HG03108 (cell line): ENCODE measurements around the gene ALG14.

Source experiments
- ATAC-seq: cut with Tn5 transposase; IDR thresholded peaks from one replicate; pipeline ENCODE4 v1.9.1; 2021; ENCODE audit warnings: moderate library complexity; ENCODE audit not compliant: unreplicated experiment

The ALG14 gene

DNA sequence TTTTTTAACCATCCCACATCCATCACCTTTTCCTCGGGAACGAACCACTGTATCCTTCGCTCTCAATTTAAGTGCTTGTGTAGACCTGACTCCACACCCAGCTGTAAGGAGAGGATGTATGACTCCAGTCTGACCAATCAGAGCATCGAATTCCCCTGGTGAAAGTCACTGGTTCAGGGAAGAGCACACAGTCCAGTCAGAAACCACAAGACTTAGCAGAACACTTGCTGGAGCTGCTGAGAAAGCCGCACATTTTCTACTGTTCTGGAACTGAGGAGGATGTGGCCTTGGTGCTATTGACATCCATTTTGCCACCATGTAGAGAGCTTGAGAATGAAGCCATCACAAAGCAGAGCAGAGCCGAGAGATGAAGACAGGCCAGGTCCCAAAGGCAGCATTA, 86.0 kb downstream of the ALG14 start:
- ATAC-seq, result no peak

DNA sequence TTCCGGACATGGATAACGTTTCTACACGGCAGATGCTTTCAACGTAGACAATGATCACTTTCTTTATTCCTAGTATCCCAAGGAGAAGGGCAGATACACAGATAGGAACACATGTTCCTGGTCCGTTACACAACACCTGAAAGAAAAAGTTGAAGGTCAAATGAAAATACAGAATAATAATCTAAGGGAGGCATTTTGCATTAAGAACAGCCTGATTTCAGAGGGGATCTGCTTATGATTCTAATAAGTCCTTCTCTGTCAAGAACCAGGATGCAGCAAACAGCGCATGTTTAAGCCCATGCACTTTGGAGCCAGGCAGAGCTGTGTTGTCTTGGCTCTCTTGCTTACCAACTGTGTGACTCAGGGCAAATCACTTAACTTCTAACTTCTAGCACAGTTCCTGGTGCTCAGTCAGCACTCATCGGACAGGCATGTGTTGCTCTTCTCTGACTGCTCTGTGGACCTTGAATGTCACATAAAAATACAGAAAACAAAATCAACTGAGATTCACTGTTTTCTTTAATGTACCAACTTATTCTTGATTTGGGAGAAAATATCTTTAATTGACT, 89.5 kb downstream of the ALG14 start:
- no peak for ATAC-seq

DNA sequence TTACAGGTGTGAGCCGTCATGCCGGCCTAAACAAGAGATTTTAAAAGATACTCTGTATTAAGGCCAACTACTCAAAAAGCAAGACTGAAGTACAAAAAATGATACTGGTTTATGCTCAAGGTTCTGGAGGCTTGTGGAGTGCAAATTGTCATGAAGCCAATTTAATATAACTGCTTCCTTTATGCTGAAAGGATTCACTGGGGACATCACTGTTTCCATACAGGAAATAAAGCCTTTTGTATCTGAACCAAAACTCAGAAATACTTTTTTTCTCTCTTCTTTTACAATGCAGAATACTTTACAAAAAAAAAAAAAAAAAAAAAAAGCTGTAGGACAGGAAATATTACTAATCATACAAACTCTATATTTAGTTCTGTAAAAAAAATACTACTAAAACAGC, 90.4 kb downstream of the ALG14 start:
- ATAC-seq, result no peak

DNA sequence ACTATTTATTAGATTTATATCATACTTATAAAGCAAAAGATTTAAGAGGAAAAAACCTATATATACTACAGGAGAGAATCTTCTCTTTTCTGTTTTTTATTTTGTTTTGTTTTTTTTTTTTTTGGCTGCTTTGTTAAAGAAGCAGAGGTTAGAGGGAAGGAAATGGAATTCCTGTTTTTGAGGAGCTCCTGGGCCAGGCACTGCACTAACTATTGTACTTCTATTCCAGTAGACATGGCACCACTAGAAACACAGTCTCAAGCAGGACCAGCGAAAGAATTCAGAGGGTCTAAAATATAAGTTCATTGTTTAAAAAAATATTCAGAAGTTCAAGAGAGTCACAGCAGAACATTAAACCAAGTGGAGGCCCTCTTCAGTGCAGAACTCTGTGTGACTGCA, 91.2 kb downstream of the ALG14 start:
- no peak for ATAC-seq

DNA sequence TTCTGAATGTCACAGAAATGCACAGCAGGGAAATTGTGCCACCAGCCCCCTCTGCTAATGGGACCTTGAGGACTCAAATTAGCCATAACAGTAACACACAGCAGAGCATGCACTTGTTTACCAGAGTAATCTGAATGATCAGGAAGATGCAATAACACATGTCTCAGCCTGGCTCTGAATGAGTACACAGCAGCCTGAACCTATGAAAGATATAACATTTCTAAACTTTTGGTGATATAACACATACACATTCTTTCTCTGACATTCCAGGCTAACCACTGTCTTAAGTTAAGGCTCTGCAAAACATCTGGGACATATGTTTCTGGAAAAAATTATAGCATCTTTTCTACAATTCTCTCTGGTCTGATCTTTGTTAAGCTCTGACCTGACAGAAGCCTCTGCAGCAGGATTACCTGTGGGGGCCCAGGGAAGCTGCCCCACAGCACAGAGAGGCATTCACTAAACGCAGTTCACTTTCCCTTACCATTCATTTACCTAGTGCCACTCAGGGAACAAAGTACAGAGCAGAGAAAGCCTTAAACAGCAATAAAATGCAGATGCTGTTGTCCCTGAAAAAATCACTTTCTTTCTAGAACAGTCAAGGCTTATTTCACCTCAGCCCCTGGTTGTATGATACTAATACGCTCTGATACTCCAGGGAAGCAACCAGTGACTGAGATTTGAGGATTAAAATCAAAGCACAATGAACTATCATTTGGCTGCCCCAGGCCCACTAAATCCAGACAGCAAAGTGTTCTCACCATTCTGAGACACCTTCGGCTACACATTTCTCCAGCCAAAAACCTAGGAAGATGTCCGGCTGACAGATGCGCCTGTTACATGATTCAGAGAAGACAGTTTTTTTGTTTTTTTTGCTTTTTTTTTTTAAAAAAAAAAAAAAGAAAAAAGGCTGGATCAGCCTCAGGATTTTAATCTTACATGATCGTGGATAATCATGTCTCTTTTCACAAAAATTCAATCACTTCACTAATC, 91.9 kb downstream of the ALG14 start:
- no peak for ATAC-seq

DNA sequence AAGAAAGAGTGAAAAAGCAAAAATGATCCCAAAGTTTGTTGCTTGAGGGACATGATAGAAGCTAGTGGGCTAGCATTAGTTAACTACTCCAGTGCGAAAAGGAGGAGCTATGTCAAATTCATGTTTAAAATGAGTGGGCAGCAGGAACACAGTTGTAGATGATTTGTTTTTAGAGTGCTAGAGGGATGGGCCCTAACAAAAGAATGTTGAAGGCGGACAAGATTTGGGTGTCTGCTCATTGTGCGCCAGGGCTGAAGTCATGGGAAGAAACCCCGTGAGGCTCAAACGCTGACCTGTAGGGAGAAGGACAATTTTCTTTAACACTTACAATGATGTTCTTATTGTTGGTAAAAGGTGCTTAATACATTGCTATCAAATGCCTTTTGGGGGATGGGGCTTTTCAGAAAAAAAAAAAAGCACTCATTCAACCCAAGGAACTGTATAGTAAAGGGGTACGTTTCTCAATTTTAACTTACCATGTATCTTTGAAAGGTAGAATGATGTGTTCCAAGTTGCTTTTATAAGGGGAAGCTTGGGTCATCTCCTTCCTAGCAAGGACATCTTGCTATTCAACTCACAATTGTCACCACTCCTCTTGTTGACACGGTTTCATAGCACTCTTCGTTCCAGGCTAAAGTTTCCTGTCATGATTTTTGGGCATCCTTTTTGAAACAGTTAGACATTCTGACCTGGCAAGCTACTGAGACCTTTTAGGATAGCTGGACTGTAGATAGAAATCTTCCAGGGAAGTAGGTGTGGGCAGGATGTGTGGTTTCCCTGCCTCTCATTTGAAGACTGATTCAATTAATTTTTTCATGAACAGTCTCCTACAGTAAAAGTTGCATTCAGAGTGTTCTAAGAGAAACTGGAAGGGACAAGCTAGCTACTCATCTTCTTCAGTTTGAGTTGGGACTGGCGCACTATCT, 92.8 kb downstream of the ALG14 start:
- no peak for ATAC-seq

DNA sequence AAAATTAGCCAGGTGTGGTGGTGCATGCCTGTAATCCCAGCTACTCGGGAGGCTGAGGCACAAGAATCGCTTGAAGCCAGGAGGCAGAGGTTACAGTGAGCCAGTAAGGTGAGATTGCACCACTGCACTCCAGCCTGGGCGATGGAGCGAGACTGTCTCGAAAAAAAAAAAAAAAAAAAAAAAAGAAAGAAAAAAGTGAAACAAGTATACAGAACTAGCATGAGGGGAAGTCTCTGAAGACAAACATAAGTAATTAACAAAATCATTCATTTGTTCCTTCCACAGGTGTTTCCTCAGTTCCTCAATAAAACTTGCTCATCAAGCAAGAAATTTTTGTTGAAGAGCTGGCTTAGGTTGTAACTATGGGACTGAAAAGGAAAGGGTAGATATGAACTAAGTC, 93.6 kb downstream of the ALG14 start:
- ATAC-seq, result no peak

DNA sequence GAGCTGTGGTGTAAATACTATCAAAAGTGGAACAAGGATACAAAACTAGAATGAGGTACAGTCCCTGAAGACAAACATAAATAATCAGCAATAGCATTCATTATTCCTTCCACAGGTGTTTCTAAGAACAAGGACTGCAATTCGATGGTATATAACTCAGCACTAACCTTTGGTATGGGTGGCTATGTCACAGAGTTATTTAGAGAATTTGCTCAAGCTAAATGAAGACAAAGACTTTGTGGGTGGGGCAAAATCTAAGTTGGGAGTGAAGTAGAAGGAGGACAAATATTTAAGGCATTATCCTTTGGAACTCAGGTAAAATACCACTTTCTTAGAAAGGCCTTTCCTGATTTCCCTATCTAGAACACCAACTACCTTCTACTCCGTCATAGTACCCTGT, 94.3 kb downstream of the ALG14 start:
- no peak for ATAC-seq

DNA sequence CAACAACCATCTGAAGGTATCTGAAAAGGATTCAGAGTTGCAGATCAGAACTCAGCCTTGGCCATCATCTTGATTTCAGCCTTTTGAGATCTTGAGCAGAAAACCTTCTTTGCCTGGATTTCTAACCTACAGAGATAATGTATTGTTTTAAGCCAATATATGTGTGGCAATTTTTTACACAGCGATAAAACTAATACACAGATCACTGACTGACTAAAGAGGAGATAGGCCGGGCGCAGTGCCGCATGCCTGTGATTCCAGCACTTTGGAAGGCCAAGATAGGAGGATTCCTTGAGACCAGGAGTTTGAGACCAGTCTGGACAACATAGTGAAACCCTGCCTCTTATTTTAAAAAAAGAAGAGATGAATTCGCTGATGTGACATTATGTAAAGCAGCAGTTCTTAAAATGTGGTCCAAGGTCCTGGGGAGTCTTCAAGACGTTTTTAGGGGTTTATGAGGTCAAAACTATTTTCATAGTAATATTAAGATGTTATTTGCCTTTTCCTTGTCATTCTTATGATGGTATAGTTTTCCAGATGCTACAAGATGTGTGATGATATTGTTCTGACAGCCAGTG, 95.7 kb downstream of the ALG14 start:
- no peak for ATAC-seq

DNA sequence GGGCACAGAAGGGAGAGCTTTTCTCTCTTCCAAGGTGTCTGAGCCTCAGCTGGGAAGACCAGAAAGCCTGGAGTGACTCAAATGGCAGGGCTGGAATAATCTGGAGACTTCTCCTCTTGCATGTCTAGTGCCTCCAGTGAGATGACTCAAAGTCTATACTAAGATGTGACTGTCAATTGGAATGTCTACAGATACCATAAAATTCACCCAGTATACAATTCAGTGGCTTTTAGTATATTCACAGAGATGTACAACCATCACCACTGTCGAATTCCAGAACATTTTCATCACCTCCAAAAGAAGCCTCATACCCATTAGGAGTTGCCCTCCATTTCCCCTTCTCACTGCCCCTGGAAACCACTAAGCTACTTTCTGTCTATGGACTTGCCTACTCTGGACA, 97.9 kb downstream of the ALG14 start:
- ATAC-seq, result no peak

DNA sequence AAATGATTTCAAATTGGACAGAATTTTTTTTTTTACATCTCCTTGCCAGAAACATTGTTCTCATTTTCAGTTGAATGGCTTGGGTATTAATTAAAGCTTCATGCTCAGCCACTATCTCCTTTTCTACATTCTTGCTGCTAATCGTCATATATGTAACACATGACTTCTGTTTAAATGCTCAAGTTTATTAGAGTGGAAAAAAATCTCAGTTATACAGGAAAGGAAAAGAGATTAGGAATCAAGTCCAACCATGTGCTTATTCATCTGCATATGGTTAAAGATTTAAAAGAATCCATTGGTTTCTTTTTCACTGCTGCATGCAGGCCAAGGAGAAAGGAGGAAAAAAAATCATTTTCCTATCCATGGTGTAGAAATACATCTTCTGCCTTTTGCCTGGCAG, 98.5 kb downstream of the ALG14 start:
- ATAC-seq, result no peak

DNA sequence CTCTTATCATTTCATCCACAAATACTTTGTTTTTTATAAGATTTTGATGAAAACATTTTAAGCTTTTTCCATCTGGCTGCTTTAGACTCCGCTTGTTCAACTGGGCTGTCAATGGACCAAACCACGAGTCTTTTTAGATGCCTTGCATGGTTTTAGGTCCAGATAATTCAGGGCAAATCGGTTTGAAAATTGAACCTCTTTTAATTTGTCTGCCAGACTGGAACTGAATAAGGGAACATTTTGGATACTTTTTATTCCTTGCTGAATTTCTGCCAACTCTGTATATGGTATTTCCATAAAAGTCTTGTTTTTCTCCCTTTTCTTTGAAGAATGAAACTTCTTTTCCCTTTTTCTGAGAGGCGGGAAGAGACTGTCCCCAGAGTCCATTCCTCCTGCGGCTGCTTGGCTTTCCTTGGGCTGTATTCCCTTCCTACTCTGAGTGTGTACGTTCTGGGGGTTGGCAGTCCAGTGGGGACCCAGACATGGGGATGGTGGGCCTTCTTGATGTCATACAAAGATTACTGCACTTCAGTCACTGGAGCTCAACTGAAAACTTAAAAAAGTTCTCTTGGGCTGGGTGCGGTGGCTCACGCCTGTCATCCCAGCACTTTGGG, 99.3 kb downstream of the ALG14 start:
- ATAC-seq, result no peak

DNA sequence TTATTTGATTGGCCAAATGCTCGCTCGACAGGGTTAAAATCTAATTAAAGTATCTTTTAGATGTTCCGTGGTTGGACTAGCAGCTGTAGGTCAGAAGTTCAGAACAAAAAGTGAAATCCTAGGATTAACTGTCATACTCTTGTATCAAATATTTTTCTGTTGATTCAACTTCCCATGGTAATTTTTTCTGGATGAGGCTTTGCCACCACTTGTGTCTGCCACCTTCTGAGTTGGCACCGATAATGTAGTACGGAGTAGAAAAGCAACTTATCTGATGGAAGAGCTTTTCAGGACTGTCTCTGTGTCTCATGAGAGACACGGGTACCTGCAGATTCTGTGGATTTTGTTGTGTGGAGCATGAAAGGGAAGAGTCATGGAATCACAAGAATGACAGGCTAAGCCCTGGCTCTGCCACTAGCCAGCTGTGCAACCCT, 101.2 kb downstream of the ALG14 start:
- ATAC-seq, result no peak

DNA sequence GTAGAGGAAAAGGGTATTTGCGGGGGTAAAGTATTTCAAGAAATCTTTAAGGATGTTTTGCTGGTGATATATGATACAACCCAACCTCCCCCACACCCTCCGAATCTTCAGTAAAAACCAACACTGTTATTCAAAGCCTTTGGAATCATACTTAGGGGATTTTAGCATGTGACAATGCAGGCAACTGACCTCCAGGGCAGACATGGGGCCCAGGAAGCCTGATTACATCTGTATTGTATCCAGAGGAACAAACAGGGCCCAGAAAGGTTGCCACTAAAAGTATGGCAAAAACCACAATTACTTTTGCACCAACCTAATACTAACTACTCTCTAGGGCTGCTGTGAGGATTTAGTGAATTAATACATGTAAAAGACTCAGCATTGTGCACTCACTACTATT, 102.0 kb downstream of the ALG14 start:
- no peak for ATAC-seq

DNA sequence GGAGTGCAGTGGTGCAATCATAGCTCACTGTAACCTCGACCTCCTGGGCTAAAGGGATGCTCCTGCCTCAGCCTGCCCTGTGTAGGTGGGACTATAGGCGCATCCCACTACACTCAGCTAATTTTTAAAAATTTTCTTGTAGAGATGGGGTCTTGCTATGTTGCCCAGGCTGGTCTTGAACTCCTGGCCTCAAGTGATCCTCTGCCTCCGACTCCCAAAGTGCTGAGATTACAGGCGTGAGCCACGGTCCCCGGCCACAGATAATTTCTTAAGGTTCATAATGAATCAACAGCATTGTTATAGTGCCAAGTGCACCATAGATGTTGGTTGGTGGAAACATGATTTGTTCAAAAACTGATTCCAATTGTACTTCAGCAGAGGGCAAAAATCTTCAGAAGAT, 103.6 kb downstream of the ALG14 start:
- no peak for ATAC-seq

DNA sequence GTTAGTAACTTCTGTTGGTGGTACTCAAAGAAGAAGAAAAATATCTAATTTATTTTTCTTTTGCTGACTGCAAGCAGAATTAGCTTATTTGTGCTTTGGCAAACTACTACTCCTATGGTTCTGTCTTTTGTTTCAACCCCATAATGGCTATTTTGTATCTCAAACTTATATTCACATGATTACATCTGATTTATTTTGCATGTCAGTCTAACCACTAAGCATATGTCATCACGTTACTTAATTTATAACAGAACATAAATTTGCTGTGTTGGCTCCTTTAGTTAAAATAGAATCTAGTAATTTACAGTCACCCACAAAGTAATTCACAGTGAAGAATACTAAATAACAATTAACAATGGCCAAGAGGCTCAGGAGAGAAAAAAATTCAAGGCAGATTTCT, 106.7 kb downstream of the ALG14 start:
- ATAC-seq, result no peak

DNA sequence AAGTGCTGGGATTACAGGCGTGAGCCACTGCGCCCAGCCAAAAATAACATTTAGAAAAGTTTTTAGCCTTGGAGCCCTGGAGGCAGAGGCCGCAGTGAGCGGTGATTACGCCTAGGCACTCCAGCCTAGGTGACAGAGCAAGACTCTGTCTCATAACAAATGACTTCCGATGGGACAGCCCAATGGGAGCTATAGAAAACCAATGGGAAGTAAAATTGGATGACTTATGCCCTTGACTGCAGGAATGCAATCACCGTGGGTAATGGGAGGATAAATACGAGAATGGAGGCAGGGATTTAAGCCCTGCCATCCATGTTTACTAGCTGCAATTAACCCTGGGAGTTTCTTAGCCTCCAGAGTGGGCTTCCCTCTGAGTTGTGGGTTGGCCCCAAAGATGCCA, 108.9 kb downstream of the ALG14 start:
- no peak for ATAC-seq

DNA sequence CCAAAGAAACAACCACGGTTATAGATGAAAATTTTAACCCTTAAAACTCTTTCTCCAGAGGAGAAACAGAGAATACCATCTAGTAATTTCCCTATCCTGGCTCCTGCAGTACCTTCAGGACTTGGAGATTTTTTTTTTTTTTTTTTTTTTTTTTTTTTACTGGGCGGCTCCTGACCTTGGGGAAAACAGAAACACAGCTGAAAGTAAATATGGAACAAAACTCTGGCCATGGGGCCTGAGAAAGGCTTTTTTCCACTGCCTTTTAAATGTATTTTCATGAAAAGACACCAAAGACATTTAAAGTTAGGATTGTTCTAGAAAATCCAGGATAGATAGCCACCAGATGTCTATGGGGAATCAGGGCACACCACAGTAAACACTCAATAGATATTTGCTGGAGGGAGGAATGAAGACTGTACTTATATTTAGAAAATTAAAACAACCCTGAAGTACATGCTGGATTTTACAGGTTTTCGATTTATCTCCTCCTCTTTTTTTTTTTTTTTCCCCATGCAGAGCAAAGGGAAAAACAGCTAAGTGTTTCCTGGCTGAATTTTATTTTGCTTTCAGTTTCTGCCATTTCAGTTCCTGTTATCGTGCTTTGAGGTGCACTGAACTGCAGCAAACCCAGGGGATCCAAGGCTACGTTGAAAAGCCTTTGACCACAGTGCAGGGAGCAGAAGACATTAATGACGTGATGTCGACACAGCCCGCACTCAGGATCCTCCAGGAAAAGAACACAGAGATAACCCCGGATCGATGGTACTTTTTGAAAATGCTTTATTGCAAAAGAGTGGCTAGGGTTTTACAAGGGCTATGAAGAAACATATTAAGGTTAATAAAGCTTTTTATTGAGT, 110.1 kb downstream of the ALG14 start:
- ATAC-seq, result peak; percentile 89

DNA sequence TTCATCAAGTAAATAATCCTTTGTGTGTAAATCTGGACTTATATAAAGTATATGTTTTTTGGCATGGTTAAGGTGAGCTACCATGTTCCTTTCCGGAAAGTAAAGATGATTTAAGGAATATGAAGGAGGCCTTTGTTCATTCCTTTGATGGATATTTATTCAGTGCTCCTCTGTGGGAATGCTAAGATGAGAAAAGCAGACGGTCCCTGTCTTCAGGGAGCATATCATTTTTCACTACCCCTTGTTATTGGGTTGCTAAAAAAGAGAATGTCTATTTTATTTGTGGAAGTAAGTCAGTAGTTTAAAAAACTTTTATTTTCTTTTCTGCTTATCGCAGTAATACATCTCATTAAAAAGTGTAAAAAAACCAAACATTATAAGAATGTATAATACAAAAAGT, 110.8 kb downstream of the ALG14 start:
- ATAC-seq, result no peak

DNA sequence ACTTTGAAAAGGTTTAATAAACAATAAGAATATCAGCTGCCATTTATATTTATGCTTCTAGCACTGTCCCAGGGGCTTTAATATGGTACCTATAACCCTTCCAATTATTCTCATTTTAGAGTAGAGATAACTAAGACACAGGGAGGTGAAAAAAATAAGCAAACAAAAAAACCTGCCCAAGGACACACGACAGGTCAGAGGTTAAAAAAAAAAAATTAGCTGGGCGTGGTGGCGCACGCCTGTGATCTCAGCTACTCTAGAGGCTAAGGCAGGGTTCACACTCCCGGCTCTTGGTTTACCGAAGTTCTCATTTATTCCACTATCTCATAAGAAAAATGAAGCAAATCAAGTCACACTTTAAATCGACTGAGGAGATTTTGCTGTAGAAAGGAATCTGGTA, 111.2 kb downstream of the ALG14 start:
- no peak for ATAC-seq
